BE2C (cell line): ENCODE results near the gene COL12A1.

Experiments
- DNase-seq: peaks from one replicate; pipeline ENCODE4 v3.0.0-alpha.2; 2020
- H3K27me3 ChIP-seq: fragments of 250-450 bp; sonication (Bioruptor Pico); 2 replicates; pipeline ENCODE4 v1.5.1; 2020; ENCODE audit warnings: mild to moderate bottlenecking
- H3K36me3 ChIP-seq: fragments of 250-450 bp; sonication (Bioruptor Pico); 2 replicates; pipeline ENCODE4 v1.5.1; 2020; ENCODE audit warnings: mild to moderate bottlenecking
- H3K4me1 ChIP-seq: fragments of 250-450 bp; sonication (Bioruptor Pico); 2 replicates; pipeline ENCODE4 v1.5.1; 2020
- H3K4me3 ChIP-seq: 2 replicates; pipeline ENCODE4 v1.5.1; 2011; ENCODE audit warnings: low read depth, low read length
- H3K9me3 ChIP-seq: fragments of 250-450 bp; sonication (Bioruptor Pico); 2 replicates; pipeline ENCODE4 v1.5.1; 2020
- CTCF ChIP-seq: IDR thresholded peaks from 2 replicates; pipeline ENCODE4 v1.5.1; 2012; ENCODE audit warnings: mild to moderate bottlenecking, low read depth, low read length

COL12A1 gene

GRCh38 chr6:75124983-75125382 is 80.9 kb downstream of the COL12A1 start:
- TF ChIP-seq CTCF: no peak
- no peaks in the 10 kb centered on the region for H3K9me3 ChIP-seq
- no peak for DNase-seq
- H3K4me3 ChIP-seq: no peak overlapping the region
- H3K4me1 ChIP-seq: no peaks in the 10 kb centered on the region
- H3K36me3 ChIP-seq: no peaks in the 10 kb centered on the region
- H3K27me3 ChIP-seq: no peaks in the 10 kb centered on the region

- Histone ChIP-seq H3K9me3 (no peaks in the 10 kb centered on the region), H3K4me3 (no peak overlapping the region), H3K4me1 (no peaks in the 10 kb centered on the region), H3K27me3 (no peaks in the 10 kb centered on the region), H3K36me3 (no peaks in the 10 kb centered on the region)
- TF ChIP-seq CTCF: no peak
- no peak for DNase-seq
These were observed 81.8 kb downstream of the COL12A1 start for GRCh38 chr6:75124085-75124484.

- no peak overlapping the region for H3K4me3 ChIP-seq
- no peaks in the 10 kb centered on the region for H3K27me3 ChIP-seq
- no peaks in the 10 kb centered on the region for H3K36me3 ChIP-seq
- no peak for DNase-seq
- no peaks in the 10 kb centered on the region for H3K9me3 ChIP-seq
- H3K4me1 ChIP-seq: no peaks in the 10 kb centered on the region
- no peak for TF ChIP-seq CTCF
These were observed 86.8 kb downstream of the COL12A1 start for GRCh38 chr6:75118925-75119515.

- DNase-seq: no peak
- H3K9me3 ChIP-seq: no peaks in the 10 kb centered on the region
- H3K27me3 ChIP-seq: no peaks in the 10 kb centered on the region
- H3K36me3 ChIP-seq: no peaks in the 10 kb centered on the region
- no peak for TF ChIP-seq CTCF
- H3K4me1 ChIP-seq: no peaks in the 10 kb centered on the region
- no peak overlapping the region for H3K4me3 ChIP-seq
These were observed 88.2 kb downstream of the COL12A1 start for GRCh38 chr6:75117701-75118100.

GRCh38 chr6:75116946-75117345 is 88.9 kb downstream of the COL12A1 start:
- Histone ChIP-seq H3K4me3 (no peak overlapping the region), H3K4me1 (no peaks in the 10 kb centered on the region), H3K9me3 (no peaks in the 10 kb centered on the region), H3K36me3 (no peaks in the 10 kb centered on the region), H3K27me3 (no peaks in the 10 kb centered on the region)
- DNase-seq: no peak
- no peak for TF ChIP-seq CTCF

- TF ChIP-seq CTCF: no peak
- H3K4me1 ChIP-seq: no peaks in the 10 kb centered on the region
- H3K4me3 ChIP-seq: no peak overlapping the region
- DNase-seq: no peak
- H3K9me3 ChIP-seq: no peaks in the 10 kb centered on the region
- H3K36me3 ChIP-seq: no peaks in the 10 kb centered on the region
- H3K27me3 ChIP-seq: no peaks in the 10 kb centered on the region
These were observed 90.4 kb downstream of the COL12A1 start for GRCh38 chr6:75115481-75115880.
